ENCODE data around the gene CPNE8.
"Not testable (repeated sequence)": the region's sequence is repeated elsewhere in the genome, so short reads cannot be mapped to it uniquely, and the experiment has no call there.

The CPNE8 gene

DNA sequence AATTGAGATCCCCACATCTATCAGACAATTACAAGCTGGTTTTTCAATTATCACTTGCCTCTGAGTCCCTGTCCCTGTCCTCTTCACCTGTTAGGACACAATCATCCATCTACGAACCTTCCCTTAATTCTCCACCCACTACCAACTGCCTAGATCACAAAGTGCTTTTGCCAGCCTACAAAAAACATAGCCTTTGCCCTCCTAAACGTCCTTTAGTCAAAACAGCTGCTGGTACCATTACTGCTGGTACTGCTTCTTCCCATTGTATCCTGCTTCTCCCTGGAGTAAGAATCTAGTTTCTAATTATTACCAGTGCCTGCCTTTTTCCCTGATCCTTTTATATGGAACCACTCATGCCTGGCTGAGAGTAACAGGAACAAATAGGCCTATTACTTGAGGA is 82.1 kb downstream of the CPNE8 start:
- DNase-seq: no peak

DNA sequence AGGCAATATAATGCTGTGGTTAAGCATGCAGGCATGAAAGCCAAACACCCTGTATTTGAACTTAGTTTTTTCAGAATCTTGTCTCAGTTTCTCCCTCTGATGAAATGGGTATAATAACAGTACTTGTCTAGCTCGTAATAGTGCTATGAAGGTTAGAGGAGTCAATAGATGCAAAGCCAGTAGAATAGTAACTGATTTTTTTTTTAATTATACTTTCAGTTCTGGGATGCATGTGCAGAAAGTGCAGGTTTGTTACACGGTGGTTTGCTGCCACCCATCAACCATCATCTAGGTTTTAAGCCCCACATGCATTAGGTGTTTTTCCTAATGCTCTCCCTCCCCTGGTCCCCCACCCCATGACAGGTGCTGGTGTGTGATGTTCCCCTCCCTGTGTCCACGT is 87.4 kb downstream of the CPNE8 start:
- DNase-seq: no peak

DNA sequence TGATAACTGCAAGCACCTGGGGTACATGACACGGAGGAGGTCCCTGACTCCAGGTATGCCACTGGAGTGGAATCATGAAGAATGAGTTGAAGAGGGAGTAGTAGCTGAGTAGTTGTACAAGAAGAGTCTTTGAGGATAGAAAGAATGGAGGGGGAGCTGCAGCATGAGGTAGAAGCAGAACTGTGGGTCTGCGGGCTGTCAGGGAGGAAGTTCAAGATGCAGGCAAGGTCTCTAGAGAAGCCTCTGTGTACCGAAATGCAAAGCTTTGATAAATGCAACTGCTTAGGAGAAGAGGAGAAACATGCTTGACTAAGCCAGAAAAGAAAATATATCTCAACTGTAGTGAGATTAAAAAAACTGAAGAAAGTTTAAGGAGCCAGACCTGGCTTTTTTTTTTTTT is 91.5 kb downstream of the CPNE8 start:
- no peak for DNase-seq

DNA sequence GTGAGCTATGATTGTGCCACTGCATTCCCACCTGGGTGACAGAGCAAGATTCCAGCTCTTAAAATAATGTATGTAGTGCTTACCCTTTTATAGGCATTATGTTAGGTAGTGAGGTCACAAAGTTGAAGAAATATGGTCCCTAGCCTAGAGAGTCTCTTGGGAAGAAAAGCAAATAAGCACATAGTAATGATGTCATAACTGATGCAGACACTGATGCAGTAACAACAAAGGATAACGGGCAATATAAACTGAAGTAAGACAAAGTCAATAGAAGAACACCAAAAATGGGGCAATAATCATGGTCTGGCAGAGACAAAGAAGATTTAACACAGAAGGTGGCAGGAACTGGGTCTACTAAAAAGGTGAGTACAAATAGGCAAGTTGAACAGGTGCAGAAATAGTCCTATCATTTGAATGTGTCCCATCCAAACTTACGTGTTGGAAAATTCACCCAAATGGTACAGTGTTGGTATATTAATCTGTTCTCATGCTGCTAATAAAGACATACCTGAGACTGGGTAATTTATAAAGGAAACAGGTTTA is 93.5 kb downstream of the CPNE8 start:
- DNase-seq: no peak

DNA sequence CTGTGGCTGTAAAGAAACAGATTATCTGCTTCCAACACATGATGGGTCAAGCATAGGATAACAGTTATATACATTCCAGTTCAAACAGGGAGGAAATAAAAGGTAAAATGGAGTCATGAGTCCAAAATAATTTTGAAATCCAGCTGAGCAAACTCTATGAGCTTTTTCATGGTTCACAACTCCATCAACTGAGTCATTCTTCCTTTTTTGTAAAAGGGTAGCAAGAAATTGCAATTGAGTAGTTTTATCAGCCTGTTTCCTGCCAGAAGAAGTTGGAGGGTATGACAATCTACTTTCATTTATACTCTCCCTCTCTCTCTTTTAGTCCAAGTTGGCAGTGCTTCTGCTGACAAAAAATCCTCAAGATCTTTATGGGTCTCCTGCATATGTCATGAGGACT is 95.6 kb downstream of the CPNE8 start:
- DNase-seq: no peak

DNA sequence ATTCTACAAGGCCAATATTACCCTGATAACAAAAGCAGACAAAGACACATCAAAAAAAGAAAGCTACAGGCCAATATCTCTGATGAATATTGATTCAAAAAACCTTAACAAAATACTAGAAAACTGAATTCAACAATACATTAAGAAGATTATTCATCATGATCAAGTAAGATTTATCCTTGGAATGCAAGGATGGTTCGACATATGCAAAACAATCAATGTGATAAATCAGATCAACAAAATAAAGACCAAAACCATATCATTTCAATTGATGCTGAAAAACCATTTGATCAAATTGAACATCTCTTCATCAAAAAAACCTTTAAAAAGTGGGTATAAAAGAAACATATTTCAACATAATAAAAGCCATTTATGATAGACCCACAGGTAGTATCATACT is 117.3 kb downstream of the CPNE8 start:
- DNase-seq: no peak

DNA sequence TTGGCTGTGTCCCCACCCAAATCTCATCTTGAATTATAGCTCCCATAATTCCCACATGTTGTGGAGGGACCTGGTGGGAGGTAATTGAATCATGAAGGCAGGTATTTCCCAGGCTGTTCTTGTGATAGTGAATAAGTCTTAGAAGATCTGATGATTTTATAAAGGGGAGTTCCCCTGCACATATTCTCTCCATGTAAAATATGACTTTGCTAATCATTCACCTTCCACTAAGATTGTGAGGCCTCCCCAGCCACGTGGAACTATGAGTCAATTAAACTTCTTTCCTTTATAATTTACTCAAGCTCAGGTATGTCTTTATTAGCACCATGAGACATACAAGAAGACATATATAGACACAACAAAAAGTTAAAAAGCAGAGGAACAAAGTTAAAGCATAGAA is 120.0 kb downstream of the CPNE8 start:
- no peak for DNase-seq

DNA sequence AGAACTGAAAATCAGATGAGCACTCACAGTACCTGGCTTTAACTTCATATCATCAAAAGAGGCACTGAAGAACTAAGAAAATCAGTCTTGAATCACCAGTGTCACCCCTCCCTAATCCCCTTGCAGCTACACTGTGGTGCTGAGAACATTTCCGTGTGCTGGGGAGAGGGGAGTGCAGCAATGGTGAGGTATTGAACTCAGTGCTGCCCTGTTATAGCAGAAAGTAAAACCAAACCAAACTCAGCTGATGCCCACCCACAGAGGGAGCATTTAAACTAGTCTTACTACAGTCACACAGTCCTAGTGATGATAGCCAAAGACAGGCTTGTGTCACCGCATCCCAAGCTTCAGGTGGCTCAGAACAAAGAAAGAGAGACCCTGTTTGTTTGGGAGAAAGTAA is 122.1 kb downstream of the CPNE8 start:
- DNase-seq: no peak

DNA sequence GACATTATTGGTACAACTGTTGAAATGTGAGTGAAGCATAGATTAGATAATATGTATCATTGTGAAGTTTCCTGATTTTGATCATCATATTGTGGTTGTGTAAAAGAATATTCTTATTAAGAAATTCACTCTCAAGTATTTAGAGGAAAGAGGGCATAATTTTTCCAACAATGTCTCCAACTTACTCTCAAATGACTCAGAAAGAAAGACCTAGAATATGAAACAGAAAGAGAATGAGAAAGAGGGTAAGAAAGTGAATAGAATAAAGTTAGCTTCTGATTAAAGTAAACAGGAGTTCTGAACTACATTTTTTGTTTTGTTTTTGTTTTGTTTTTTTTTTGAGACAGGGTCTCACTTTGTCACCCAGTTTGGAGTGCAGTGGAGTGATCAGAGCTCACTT is 123.0 kb downstream of the CPNE8 start:
- DNase-seq: no peak

DNA sequence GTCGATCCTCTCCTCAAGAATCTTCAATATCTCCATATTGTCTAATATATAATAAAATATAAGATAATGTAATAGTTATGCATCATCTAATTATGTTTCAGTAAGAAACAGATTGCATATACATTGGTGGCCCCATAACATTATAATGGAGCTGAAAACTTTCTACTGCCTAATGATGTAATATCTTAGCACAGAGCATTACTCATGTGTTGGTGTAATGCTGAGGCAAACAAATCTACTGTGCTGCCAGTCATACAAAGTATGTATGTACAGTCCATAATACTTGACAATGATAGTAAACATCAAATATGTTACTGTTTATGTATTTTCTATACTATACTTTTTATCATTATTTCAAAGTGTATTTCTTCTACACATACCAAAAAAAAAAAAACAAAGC is 128.7 kb downstream of the CPNE8 start:
- DNase-seq: no peak

DNA sequence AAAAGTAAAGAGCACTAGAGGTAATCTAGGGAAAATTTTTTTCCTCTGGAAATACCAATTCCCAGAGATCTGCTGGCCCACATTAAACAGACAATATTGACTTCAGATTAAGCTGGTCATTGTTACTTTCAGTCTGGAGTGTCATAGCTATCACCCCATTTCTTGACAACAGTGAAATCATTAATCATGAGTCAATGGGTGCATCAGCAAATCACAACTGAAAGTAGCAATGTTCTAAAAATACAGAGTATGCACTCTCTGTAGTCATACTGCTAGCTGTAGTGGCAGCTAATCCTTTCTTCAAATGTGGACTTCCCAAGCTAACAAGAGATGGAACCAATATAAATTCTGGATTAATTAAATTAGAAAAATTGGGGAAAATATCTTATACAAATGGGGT is 129.9 kb downstream of the CPNE8 start:
- DNase-seq: no peak

DNA sequence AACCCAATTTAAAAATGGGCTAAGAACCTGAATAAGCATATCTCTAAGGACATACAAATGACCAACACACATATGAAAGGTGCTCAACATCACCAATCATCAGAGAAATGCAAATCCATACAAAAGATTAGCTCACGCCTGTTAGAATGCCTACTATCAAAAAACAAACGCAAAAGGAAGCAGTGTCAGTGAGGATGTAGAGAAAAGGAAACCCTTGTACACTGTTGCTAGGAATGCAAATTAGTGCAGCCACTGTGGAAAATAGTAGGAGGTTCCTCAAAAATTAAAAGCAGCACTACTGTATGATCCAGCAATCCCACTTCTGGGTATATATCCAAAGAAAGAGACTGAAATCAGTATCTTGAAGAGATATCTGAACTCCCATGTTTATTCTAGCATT is 133.0 kb downstream of the CPNE8 start:
- DNase-seq: no peak

DNA sequence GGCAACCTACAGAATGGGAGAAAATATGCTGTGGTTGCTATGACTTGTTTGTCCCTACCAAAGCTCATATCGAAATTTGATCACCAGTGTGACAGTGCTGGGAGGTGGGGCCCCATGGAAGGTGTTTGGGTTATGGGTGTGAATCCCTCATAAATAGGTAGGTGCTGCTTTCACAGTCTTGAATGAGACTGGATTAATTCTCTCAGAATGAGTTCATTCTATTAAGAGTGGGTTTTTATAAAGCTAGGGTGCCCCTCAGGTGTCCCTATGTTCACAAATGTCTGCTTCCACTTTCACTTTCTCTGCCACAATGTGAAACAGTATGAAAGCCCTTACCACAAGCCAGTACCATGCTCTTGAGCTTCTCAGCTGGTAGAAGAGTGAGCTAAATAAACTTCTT is 133.5 kb downstream of the CPNE8 start:
- no peak for DNase-seq

DNA sequence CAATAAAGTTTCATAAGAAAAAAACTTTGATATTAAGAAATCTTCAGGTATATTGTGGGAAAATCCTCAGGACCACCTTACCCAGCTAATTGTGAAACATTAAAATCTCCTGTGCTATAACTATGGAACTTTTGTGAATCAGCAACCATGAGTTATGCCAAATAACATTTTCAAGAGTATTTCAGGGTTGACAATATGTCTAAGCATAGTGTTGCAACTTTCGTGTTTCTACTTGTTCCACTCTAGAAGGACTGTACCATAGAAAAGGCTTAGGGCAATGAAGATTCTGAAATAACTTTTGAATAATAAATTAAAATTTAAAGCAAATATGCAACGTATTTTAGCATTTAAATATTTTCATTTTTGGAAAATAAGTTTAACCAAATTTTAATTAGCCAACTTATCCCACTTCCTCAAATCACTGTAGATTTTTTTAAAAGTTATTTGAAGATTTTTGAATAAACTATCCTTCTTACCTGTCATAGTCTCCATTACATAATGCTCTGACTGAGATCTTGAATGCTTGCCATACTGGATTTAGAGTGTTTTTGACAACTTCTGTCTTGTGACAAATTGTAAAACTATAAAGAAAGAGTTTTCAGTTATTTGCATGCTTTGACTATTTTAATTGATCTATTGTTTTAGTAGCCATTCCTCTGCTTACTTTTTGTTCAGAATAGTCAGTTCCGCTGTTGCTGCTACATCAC is 143.6 kb downstream of the CPNE8 start:
- no peak for DNase-seq

DNA sequence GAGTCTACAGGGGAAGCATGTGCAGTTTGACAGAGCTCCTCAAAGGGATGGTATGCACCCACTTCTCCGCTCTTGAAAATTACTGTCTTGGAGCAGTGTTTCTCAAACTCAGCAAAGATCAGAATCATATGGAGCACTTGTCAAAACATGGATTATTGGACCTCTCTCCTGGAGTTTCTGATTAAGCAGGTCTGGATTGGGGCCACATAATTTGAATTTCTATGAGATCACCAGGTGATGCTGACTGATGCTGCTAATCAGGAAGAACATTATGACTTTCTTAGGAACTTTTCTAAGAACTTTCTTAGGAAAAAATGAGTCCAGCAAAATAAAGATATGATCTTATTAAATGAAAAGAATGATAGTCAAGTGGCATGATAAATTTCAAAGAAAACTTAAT is 144.3 kb downstream of the CPNE8 start:
- no peak for DNase-seq

DNA sequence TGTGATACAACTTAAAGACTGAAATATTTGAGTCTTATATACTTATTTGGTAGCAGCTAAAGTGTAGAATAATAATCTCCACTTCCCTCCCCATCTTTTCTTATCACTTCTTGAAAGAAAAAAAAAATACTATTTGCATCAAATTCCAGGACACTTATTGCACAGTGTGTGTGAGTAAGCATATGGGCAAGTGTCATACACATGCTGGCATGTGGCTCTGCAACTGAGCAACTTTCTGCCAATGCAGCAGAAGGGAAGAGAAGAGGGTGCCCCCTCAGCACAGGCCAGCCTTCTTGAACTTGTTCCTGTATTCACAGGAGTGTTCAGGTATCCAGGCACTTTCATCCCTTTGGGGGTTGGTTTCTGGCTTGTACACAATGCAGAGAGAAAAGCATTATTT is 145.8 kb downstream of the CPNE8 start:
- no peak for DNase-seq

DNA sequence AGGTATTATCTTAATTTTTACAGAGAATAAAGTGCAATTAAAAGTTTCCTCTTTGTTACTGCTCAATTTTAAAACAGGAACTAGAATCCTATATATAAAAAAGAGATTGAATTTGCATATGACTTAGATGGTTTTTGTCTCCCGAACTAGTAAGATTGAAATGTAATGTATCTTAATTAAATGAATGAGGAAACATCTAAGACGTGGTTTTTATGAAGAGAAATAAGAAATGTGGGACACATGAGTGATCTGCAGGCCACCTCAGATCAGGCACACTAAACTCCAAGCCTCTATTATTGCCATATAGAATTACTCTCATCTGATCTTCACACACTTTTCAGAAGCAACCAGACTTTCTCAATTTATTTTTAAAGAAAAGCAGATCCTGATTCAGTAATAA is 158.6 kb downstream of the CPNE8 start:
- DNase-seq: no peak

DNA sequence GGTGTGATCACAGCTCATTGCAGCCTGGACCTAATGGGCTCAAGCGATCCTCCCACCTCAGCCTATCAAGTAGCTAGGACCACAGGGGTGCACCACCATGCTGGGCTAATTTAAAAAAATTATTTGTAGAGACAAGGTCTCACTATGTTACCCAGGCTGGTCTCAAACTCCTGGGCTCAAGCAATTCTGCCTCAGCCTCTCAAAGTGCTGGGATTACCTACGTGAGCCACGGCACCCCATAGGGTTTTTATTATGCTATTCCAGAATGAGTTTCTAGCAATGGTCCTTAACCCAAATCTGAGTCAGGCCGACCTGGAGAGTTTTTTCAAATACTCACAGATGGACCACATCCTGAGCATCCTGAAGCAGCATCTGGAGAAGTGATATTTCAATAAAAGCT is 159.8 kb downstream of the CPNE8 start:
- DNase-seq: no peak

DNA sequence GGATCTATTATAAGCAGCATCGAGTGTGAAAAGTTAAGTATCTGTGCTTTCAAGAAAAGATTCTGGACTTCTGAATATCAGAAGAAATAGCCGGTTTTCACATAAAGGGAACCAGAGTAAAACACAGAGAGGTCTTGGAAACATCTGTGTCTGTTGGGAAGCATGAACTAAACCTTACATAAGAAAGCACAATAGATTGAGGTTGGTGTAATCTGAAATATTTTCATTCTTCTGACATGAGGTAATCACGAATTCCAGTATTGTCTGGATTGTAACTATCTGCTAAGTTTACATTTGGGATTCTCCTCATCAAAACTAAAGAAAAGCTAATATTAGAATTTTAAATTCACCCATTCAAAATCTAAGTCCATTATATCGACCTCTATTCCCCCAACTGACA is 161.3 kb downstream of the CPNE8 start:
- DNase-seq: no peak

DNA sequence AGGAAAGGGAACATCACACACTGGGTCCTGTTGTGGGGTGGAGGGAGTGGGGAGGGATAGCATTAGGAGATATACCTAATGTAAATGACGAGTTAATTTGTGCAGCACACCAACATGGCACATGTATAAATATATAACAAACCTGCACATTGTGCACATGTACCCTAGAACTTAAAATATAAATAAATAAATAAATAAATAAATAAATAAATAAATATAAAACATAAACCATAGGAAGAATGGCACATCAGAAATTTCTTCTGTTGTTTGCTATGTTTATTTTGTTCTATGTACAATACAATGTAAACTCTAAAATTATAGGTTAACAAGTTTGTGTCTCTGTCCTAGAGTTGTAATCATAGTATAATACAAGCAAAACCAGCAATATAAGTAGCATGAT is 162.9 kb downstream of the CPNE8 start:
- DNase-seq: not testable (repeated sequence)

DNA sequence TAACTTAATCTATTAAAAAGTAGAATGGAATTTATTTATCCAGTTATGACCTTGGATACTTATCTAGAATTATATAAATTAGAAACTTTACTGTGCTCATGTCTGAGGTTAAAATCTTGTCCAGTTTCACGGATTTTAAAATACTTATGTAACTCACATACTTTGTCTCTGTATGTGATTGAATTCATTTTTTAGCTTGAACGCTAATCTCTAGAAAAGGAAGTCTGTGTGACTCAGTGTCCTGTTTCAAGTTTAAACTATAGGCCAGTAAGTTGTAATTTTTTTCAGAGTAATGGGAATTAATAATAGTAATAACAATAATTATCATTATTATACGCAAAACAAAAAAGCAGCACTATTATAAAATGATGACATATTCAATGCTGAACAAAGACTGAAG is 168.6 kb downstream of the CPNE8 start:
- no peak for DNase-seq

DNA sequence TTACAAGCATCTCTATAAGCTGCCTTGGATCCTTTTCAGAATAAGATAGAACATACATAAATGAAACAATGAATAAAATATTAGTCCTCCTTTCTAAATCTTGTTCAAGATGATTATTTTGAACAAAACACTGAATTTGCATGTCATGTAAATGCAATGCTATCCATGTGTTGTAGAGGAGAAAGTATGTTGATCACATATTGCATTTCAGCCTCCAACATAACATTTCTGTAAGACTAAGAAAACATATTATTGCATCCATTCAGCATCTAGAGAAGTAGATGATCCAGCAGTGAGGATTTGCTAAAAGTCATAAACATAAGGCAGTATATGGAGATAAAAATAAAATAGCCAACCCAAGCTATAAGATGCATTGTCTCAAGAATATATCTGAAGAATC is 172.6 kb downstream of the CPNE8 start:
- DNase-seq: no peak

DNA sequence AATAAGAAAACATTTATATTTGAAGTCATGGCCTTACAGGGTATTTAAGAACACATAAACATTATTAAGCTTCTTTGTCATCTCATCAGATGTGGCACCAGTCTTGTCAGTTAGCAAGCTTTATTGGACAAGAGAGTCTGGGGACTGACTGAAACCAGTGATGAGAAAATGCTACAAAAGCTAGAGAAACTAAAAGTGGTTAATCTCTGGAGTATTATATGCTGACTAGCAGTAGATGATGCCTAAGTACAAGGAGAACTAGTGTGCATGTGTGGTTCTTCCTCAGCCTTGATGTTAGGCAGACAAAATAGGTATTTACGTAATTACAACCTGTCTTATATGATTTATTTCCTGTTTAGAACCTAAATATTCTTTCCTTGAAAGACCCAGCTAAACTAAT is 176.5 kb downstream of the CPNE8 start:
- DNase-seq: no peak

DNA sequence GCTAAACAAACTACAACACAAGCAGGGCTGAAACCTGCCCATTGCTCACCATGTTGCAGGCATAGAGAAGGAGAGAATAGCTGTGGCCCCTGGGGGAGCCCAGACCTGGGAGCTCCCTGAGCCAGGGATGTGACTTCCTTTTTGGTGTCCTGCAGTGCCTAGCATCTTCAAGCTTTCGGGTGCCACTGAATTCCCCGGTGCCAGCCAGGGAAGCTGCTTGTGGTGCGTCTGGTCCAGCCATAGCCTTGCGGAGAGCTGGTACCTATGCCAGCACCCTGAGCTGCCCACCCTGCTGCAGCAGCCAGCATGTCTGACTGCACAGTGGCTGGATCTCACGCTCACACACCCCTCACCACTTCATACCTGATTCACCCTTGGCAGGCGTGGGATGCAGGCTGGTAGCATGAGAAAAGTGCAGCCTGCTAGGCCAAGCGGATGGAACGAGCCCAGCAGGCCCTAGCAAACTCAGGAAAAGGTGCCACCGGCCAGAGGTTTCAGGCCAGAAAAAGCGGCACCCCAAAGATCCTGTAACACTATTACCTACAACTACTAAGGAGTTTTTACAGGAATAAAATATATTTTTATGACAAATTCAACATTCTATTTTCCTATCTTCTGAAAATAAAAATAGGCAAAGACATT is 183.7 kb downstream of the CPNE8 start:
- DNase-seq: no peak

DNA sequence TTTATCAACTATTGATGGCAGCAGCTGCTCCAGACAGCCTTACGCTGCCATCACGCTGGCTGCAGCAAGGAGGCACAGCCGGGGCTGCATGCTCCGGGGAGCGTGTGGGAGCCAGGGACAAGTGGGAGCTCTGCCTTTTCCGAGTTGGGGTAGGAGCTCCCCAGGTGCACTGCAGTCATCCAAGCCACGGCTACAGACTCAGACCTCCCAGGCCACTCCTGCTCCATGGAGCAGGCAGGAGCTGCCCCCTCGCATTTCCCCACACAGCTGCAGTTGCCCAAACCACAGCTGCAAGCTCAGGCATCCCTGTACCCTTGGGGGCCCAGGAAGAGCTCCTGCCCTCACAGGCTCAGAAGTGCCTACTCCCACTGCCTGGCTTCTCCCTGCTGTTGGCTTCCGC is 184.7 kb downstream of the CPNE8 start:
- no peak for DNase-seq

All from CD4-positive, alpha-beta T cell treated with Interferon gamma for 1 hour (primary cell).